Colonic mucosa (tissue), 4 donors: ENCODE measurements around the gene LRIF1. TPM values are rescaled to one million over a fixed set of nuclear protein-coding genes. Genes with fewer than 3 reads are reported as not detected.

Experiments
- DNase-seq: peaks from one replicate; pipeline ENCODE4 v3.0.0-alpha.2; 2020
- H3K27ac ChIP-seq: fragments of 200-600 bp; one replicate; pipeline ENCODE4 v1.8.0; 2021
- H3K27me3 ChIP-seq: fragments of 200-600 bp; one replicate; pipeline ENCODE4 v1.8.0; 2021
- H3K36me3 ChIP-seq: fragments of 200-600 bp; one replicate; pipeline ENCODE4 v1.8.0; 2021
- H3K4me1 ChIP-seq: fragments of 200-600 bp; one replicate; pipeline ENCODE4 v1.8.0; 2021; ENCODE audit warnings: mild to moderate bottlenecking
- H3K4me3 ChIP-seq: fragments of 200-600 bp; one replicate; pipeline ENCODE4 v1.8.0; 2021
- H3K9ac ChIP-seq, 2 donors: one replicate each; pipeline ENCODE4 v1.7.0; 2013; ENCODE audit warnings: control low read depth in 2 of 2, low read depth in 2 of 2, low read length in 2 of 2
- H3K9me3 ChIP-seq: fragments of 200-600 bp; one replicate; pipeline ENCODE4 v1.8.0; 2021
- CTCF ChIP-seq: fragments of 200-600 bp; IDR thresholded peaks from one replicate; pipeline ENCODE4 v1.8.0; 2022; ENCODE audit warnings: antibody characterized with exemption, mild to moderate bottlenecking
- intact Hi-C: fragments of 100-400 bp; cut with DNase I; formaldehyde crosslinking; loops from one replicate; pipeline ENCODE4 v1.14.1; 2022
- total RNA-seq, 2 donors: library from RNA; stranded (reverse); fragmentation: NEBNext Ultra II Directional in 1 of 2; extraction: Animal tissue kit (Norgen Biotek cat#: 25700) in 1 of 2; gene quantifications; one replicate each; pipeline ENCODE4 v1.2.1, GENCODE V29; 2021
- donor health status: healthy.
- donor health status: DM: no; HTN: no; CAD: no.
- donor health status: DM: no; HTN: no; CAD: no.

LRIF1 gene
- total RNA-seq, 2 donors from 2014 or later: 8.9 to 13.0 TPM

GRCh38 chr1:110990541-110990940 lies 26.8 kb upstream of the LRIF1 start:
- no peak for DNase-seq
- no peak overlapping the region for H3K4me3 ChIP-seq
- TF ChIP-seq CTCF: no peak
- no peaks in the 10 kb centered on the region for H3K4me1 ChIP-seq
- H3K27ac ChIP-seq: no peak overlapping the region
- H3K9me3 ChIP-seq: no peaks in the 10 kb centered on the region
- H3K36me3 ChIP-seq: no peaks in the 10 kb centered on the region
- H3K27me3 ChIP-seq: no peaks in the 10 kb centered on the region
- intact Hi-C loops: no loop called here
- no peak overlapping the region for H3K9ac ChIP-seq

DNA sequence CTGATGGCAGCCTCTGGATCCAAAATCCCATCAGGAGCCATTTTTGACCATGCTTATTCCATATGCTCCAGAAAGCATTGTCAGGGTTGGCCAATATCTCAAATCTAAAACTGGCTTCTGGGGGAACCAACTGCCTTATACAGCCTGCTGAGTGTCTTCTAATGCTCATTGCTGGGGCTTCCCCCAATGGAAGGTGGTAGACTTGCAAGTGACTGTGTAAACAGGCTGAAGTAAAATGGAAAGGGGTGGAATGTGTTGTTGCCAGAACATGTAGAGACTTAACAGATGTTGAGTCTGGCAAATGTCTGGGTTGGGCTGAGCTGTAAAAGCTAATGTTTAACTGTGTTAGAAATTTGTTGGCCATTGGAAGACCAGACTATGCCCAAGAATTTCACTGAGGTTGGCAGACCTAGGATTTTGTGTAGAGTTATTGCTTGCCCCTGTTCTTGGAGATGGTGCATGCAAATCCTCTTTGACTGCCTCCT lies 22.7 kb upstream of the LRIF1 start:
- intact Hi-C loops: no loop called here
- no peak for DNase-seq
- Histone ChIP-seq H3K4me3 (no peak overlapping the region), H3K27me3 (no peaks in the 10 kb centered on the region), H3K4me1 (no peaks in the 10 kb centered on the region), H3K9me3 (no peaks in the 10 kb centered on the region), H3K9ac (no peak overlapping the region), H3K36me3 (no peaks in the 10 kb centered on the region), H3K27ac (no peak overlapping the region)
- TF ChIP-seq CTCF: no peak

- Histone ChIP-seq H3K9me3 (no peaks in the 10 kb centered on the region), H3K27me3 (no peaks in the 10 kb centered on the region), H3K9ac (no peak overlapping the region), H3K27ac (no peak overlapping the region), H3K4me1 (no peaks in the 10 kb centered on the region), H3K4me3 (no peak overlapping the region), H3K36me3 (no peaks in the 10 kb centered on the region)
- no peak for DNase-seq
- intact Hi-C loops: no loop called here
- TF ChIP-seq CTCF: no peak
Observed at GRCh38 chr1:110982320-110982719, 18.6 kb upstream of the LRIF1 start.

- no peak overlapping the region for H3K27ac ChIP-seq
- no peak for TF ChIP-seq CTCF
- no peak for DNase-seq
- H3K4me1 ChIP-seq: no peaks in the 10 kb centered on the region
- no peak overlapping the region for H3K9ac ChIP-seq
- no peak overlapping the region for H3K4me3 ChIP-seq
- H3K27me3 ChIP-seq: no peaks in the 10 kb centered on the region
- intact Hi-C loops: no loop called here
- no peaks in the 10 kb centered on the region for H3K9me3 ChIP-seq
- no peaks in the 10 kb centered on the region for H3K36me3 ChIP-seq
Observed at GRCh38 chr1:110979154-110979553, 15.4 kb upstream of the LRIF1 start.

DNA sequence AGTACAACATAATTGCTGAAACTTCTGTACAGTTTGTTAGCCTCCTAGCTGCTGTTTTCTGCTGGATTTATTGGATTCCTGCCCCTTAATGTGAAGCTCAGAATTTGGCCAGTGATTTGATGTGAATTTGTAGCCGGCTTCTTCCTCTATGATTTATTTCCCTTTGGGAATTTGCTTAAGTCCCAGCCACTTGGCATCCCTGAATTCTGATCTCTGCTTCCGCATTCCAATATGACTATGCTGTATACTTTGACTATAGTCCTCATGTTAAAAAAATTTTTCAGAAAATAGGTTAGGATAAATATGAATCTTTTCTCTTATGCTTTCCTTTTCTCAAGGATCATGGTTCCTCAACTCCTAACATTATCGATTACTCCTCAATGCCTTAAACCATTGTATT lies 12.4 kb upstream of the LRIF1 start:
- no peaks in the 10 kb centered on the region for H3K27me3 ChIP-seq
- H3K4me3 ChIP-seq: no peak overlapping the region
- H3K4me1 ChIP-seq: no peaks in the 10 kb centered on the region
- no peak overlapping the region for H3K27ac ChIP-seq
- no peak overlapping the region for H3K9ac ChIP-seq
- H3K9me3 ChIP-seq: no peaks in the 10 kb centered on the region
- H3K36me3 ChIP-seq: no peaks in the 10 kb centered on the region
- no peak for TF ChIP-seq CTCF
- intact Hi-C loops: no loop called here
- no peak for DNase-seq

DNA sequence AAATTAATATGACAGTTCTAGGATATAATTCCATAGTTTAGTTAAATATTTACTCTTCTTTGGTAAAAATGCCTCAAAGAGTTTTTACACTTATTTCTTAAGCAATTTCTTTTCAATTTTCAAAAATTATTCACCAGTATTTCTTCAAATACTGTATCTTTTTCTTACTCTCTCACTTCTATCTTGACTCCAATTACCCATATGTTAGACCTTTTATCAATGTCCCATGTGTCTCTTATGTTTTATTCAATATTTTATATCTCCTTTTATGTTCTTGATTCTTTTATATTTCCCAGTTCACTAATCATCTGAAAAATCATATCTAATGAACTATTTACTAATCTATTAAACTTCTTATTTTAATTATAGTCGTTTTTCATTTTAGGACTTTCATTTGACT lies 11.5 kb upstream of the LRIF1 start:
- Histone ChIP-seq H3K9me3 (no peaks in the 10 kb centered on the region), H3K4me1 (no peaks in the 10 kb centered on the region), H3K36me3 (no peaks in the 10 kb centered on the region), H3K9ac (no peak overlapping the region), H3K27me3 (no peaks in the 10 kb centered on the region), H3K4me3 (no peak overlapping the region), H3K27ac (no peak overlapping the region)
- TF ChIP-seq CTCF: no peak
- intact Hi-C loops: no loop called here
- DNase-seq: no peak
